GM08714 (cell line): ENCODE measurements around the gene DSCAM.

ENCODE experiments used
- H3K4me3 ChIP-seq: fragments of 200-500 bp; sonication (Bioruptor generic); 2 replicates; pipeline ENCODE4 v1.5.1; 2014; ENCODE audit warnings: mild to moderate bottlenecking, low read length, inconsistent platforms
- ZNF274 ChIP-seq: IDR thresholded peaks from 2 replicates; pipeline ENCODE4 v1.6.1; 2012; ENCODE audit warnings: mild to moderate bottlenecking, low read depth, low read length

DSCAM gene

GRCh38 chr21:40845441-40845995 lies 1.4 kb downstream of the DSCAM start:
- TF ChIP-seq ZNF274 = no peak

GRCh38 chr21:40844935-40845334 lies 2.0 kb downstream of the DSCAM start:
- TF ChIP-seq ZNF274 = no peak
- H3K4me3 ChIP-seq = no peak overlapping the region

More at GRCh38 chr21:40845441-40845995, 1.4 kb downstream of the DSCAM start:
- no peak overlapping the region for H3K4me3 ChIP-seq

GRCh38 chr21:40842197-40842552 lies 4.8 kb downstream of the DSCAM start:
- TF ChIP-seq ZNF274 = no peak
- H3K4me3 ChIP-seq = no peak overlapping the region

- TF ChIP-seq ZNF274 = no peak
- H3K4me3 ChIP-seq = no peak overlapping the region
Measured at GRCh38 chr21:40841524-40842196, 5.3 kb downstream of the DSCAM start.

- no peak for TF ChIP-seq ZNF274
- H3K4me3 ChIP-seq = no peak overlapping the region
Measured at GRCh38 chr21:40840401-40841125, 6.4 kb downstream of the DSCAM start.

GRCh38 chr21:40839521-40839920 lies 7.4 kb downstream of the DSCAM start:
- TF ChIP-seq ZNF274 = no peak
- no peak overlapping the region for H3K4me3 ChIP-seq

GRCh38 chr21:40837456-40837855 lies 9.5 kb downstream of the DSCAM start:
- no peak for TF ChIP-seq ZNF274
- H3K4me3 ChIP-seq = no peak overlapping the region

- no peak overlapping the region for H3K4me3 ChIP-seq
- TF ChIP-seq ZNF274 = no peak
Measured at GRCh38 chr21:40835184-40835694, 11.7 kb downstream of the DSCAM start.

- no peak for TF ChIP-seq ZNF274
Measured at GRCh38 chr21:40833184-40833583, 13.8 kb downstream of the DSCAM start.

GRCh38 chr21:40832316-40832715 lies 14.6 kb downstream of the DSCAM start:
- no peak for TF ChIP-seq ZNF274
- no peak overlapping the region for H3K4me3 ChIP-seq

More at GRCh38 chr21:40833184-40833583, 13.8 kb downstream of the DSCAM start:
- no peak overlapping the region for H3K4me3 ChIP-seq

GRCh38 chr21:40830836-40831235 lies 16.1 kb downstream of the DSCAM start:
- TF ChIP-seq ZNF274 = no peak
- H3K4me3 ChIP-seq = no peak overlapping the region

GRCh38 chr21:40829791-40830190 lies 17.2 kb downstream of the DSCAM start:
- TF ChIP-seq ZNF274 = no peak
- H3K4me3 ChIP-seq = no peak overlapping the region

GRCh38 chr21:40829308-40829707 lies 17.6 kb downstream of the DSCAM start:
- no peak for TF ChIP-seq ZNF274
- no peak overlapping the region for H3K4me3 ChIP-seq

GRCh38 chr21:40827509-40827908 lies 19.4 kb downstream of the DSCAM start:
- TF ChIP-seq ZNF274 = no peak
- H3K4me3 ChIP-seq = no peak overlapping the region
